ENCODE results near the gene ALG9. TPM values are rescaled to one million over a fixed set of nuclear protein-coding genes. Genes with fewer than 3 reads are reported as not detected.

The ALG9 gene
- 24.3 and 30.5 TPM in 2 replicates for total RNA-seq

- DNase-seq (ENCODE audit: low read depth): peak; percentile 66
- peak; percentile 45 for TF ChIP-seq CTCF (IDR thresholded peaks at IDR 0.05; ENCODE audit: insufficient read depth, low read length, severe bottlenecking)
Observed at GRCh38 chr11:111870886-111871692, at the start of gene ALG9. ALG9 (minus strand) TSS chr11:111871581; CDS start chr11:111871482, 99 bp downstream.

GRCh38 chr11:111920908-111921307, 49.5 kb upstream of the ALG9 start:
- no peak for TF ChIP-seq CTCF (IDR thresholded peaks at IDR 0.05; ENCODE audit: insufficient read depth, low read length, severe bottlenecking)

More at GRCh38 chr11:111870886-111871692, at the start of gene ALG9:
- H3K4me3 ChIP-seq (ENCODE audit: low read depth, low read length): peak within 1 kb of the TSS; percentile 89
- FAIRE-seq: no peak
- peaks cover 4% of the 10 kb centered on the region for H3K36me3 ChIP-seq (ENCODE audit: control insufficient read depth, insufficient read depth, low read length)
- no peaks in the 10 kb centered on the region for H3K27me3 ChIP-seq (ENCODE audit: control insufficient read depth, insufficient read depth, low read length)

GRCh38 chr11:111918390-111919256, 47.2 kb upstream of the ALG9 start, which contains the start of gene C11orf52:
C11orf52 (plus strand) TSS chr11:111918913; CDS start chr11:111918973, 60 bp downstream.
- H3K36me3 ChIP-seq (ENCODE audit: control insufficient read depth, insufficient read depth, low read length): no peaks in the 10 kb centered on the region

More at GRCh38 chr11:111920908-111921307, 49.5 kb upstream of the ALG9 start:
- DNase-seq (ENCODE audit: low read depth): no peak
- Histone ChIP-seq H3K27me3 (ENCODE audit: control insufficient read depth, insufficient read depth, low read length) (no peaks in the 10 kb centered on the region), H3K36me3 (ENCODE audit: control insufficient read depth, insufficient read depth, low read length) (no peaks in the 10 kb centered on the region), H3K4me3 (ENCODE audit: low read depth, low read length) (no peak overlapping the region)
- no peak for FAIRE-seq

GRCh38 chr11:111917788-111918187, 46.4 kb upstream of the ALG9 start:
- DNase-seq (ENCODE audit: low read depth) (no peak), FAIRE-seq (no peak)
- TF ChIP-seq CTCF (IDR thresholded peaks at IDR 0.05; ENCODE audit: insufficient read depth, low read length, severe bottlenecking): no peak
- Histone ChIP-seq H3K36me3 (ENCODE audit: control insufficient read depth, insufficient read depth, low read length) (no peaks in the 10 kb centered on the region), H3K4me3 (ENCODE audit: low read depth, low read length) (no peak overlapping the region), H3K27me3 (ENCODE audit: control insufficient read depth, insufficient read depth, low read length) (no peaks in the 10 kb centered on the region)

More at GRCh38 chr11:111918390-111919256, 47.2 kb upstream of the ALG9 start, which contains the start of gene C11orf52:
- Histone ChIP-seq H3K27me3 (ENCODE audit: control insufficient read depth, insufficient read depth, low read length) (no peaks in the 10 kb centered on the region), H3K4me3 (ENCODE audit: low read depth, low read length) (peak within 1 kb of the TSS; percentile 0)
- DNase-seq (ENCODE audit: low read depth) (peak; percentile 79), FAIRE-seq (no peak)
- TF ChIP-seq CTCF (IDR thresholded peaks at IDR 0.05; ENCODE audit: insufficient read depth, low read length, severe bottlenecking): peak; percentile 13

GRCh38 chr11:111917312-111917711, 45.9 kb upstream of the ALG9 start:
- DNase-seq (ENCODE audit: low read depth) (no peak), FAIRE-seq (no peak)
- Histone ChIP-seq H3K27me3 (ENCODE audit: control insufficient read depth, insufficient read depth, low read length) (no peaks in the 10 kb centered on the region), H3K4me3 (ENCODE audit: low read depth, low read length) (no peak overlapping the region), H3K36me3 (ENCODE audit: control insufficient read depth, insufficient read depth, low read length) (no peaks in the 10 kb centered on the region)
- no peak for TF ChIP-seq CTCF (IDR thresholded peaks at IDR 0.05; ENCODE audit: insufficient read depth, low read length, severe bottlenecking)

Data from bronchial epithelial cell (primary cell).